Left lung (tissue), 10 donors: ENCODE results near the gene SLC4A3. TPM values are rescaled to one million over a fixed set of nuclear protein-coding genes. Genes with fewer than 3 reads are reported as not detected.
"Not testable (repeated sequence)": the region's sequence is repeated elsewhere in the genome, so short reads cannot be mapped to it uniquely, and the experiment has no call there.

Source experiments
- ATAC-seq: fragments of 200-7000 bp; cut with Tn5 transposase; one replicate; pipeline ENCODE4 v1.9.1; 2020; ENCODE audit warnings: moderate library complexity
- DNase-seq, 4 donors: peaks; one replicate each; pipeline ENCODE4 v3.0.0-alpha.2; 2013 to 2020
- H3K27ac ChIP-seq, 2 donors: fragments of 200-600 bp; sonication (generic) in 1 of 2; one replicate each; pipeline versions ENCODE4 v1.5.0 to v1.8.0; 2020 to 2021
- H3K27me3 ChIP-seq, 2 donors: fragments of 200-600 bp; sonication (generic) in 1 of 2; one replicate each; pipeline versions ENCODE4 v1.5.0 to v1.8.0; 2020 to 2021
- H3K36me3 ChIP-seq, 2 donors: fragments of 200-600 bp; sonication (generic) in 1 of 2; one replicate each; pipeline versions ENCODE4 v1.5.0 to v1.8.0; 2020 to 2021
- H3K4me1 ChIP-seq, 2 donors: fragments of 200-600 bp; one replicate each; pipeline ENCODE4 v1.8.0; 2021
- H3K4me3 ChIP-seq, 2 donors: fragments of 200-600 bp; sonication (generic) in 1 of 2; one replicate each; pipeline versions ENCODE4 v1.5.0 to v1.8.0; 2020 to 2021; ENCODE audit warnings: mild to moderate bottlenecking in 1 of 2
- H3K9me3 ChIP-seq, 2 donors: fragments of 200-600 bp; sonication (generic) in 1 of 2; one replicate each; pipeline versions ENCODE4 v1.5.0 to v1.8.0; 2020 to 2021
- intact Hi-C, 2 donors: fragments of 100-400 bp; cut with DNase I; formaldehyde crosslinking; loops; one replicate each; pipeline versions ENCODE4 v1.11.2 to v1.14.2; 2022
- polyA plus RNA-seq, 6 donors: library from polyadenylated mRNA; unstranded; fragments of 120-200 nt; gene quantifications; one replicate each; pipeline ENCODE4 v1.2.1, GENCODE V29; 2013; ENCODE audit not compliant: insufficient read length in 6 of 6
- total RNA-seq, 2 donors: library from RNA; stranded (reverse); fragmentation: NEBNext Ultra II Directional; extraction: Animal tissue kit (Norgen Biotek cat#: 25700); gene quantifications; one replicate each; pipeline ENCODE4 v1.2.1, GENCODE V29; 2021
- TF ChIP-seq, protein P1 (sequence below), 2 donors: fragments of 200-600 bp; sonication (generic) in 1 of 2; IDR thresholded peaks; one replicate each; pipeline versions ENCODE4 v1.5.0 to v1.8.0; 2021; ENCODE audit warnings: antibody characterized with exemption in 2 of 2
- donor health status: DM: no; HTN: yes; CAD: no.
- donor health status: DM: no; HTN: no; CAD: no.

The SLC4A3 gene
- total and polyA plus RNA-seq, 8 donors: 2.9 to 13.3 (median 9.8) TPM

DNA sequence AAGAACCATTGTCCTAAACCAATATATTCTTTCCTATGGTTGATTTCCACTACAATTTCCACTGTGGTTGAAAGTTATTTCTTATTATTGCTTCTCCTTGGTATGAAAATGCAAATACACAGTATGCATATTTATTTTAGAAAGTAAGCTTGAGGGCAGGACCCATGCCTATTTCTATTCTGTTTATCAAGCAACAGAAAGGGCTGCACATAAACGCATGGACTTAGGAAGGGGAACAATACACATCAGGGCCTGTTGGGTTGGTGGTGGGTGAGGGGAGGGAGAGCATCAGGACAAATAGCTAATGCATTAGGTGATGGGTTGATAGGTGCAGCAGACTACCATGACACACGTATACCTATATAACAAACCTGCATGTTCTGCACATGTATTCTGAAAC lies 20.7 kb downstream of the SLC4A3 start:
- peaks cover 0 to 34% of the 10 kb centered on the region in 2 donors for H3K27me3 ChIP-seq
- no peak for DNase-seq
- no peak overlapping the region for H3K27ac ChIP-seq
- no peak for ATAC-seq
- no peaks in the 10 kb centered on the region for H3K9me3 ChIP-seq
- no peaks in the 10 kb centered on the region for H3K36me3 ChIP-seq
- TF ChIP-seq, protein P1, sequence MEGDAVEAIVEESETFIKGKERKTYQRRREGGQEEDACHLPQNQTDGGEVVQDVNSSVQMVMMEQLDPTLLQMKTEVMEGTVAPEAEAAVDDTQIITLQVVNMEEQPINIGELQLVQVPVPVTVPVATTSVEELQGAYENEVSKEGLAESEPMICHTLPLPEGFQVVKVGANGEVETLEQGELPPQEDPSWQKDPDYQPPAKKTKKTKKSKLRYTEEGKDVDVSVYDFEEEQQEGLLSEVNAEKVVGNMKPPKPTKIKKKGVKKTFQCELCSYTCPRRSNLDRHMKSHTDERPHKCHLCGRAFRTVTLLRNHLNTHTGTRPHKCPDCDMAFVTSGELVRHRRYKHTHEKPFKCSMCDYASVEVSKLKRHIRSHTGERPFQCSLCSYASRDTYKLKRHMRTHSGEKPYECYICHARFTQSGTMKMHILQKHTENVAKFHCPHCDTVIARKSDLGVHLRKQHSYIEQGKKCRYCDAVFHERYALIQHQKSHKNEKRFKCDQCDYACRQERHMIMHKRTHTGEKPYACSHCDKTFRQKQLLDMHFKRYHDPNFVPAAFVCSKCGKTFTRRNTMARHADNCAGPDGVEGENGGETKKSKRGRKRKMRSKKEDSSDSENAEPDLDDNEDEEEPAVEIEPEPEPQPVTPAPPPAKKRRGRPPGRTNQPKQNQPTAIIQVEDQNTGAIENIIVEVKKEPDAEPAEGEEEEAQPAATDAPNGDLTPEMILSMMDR (IDR thresholded peaks at IDR 0.05): no peak
- no peak overlapping the region for H3K4me3 ChIP-seq
- H3K4me1 ChIP-seq: peaks cover 4 to 9% of the 10 kb centered on the region in 2 donors
- intact Hi-C loops: no loop called here

DNA sequence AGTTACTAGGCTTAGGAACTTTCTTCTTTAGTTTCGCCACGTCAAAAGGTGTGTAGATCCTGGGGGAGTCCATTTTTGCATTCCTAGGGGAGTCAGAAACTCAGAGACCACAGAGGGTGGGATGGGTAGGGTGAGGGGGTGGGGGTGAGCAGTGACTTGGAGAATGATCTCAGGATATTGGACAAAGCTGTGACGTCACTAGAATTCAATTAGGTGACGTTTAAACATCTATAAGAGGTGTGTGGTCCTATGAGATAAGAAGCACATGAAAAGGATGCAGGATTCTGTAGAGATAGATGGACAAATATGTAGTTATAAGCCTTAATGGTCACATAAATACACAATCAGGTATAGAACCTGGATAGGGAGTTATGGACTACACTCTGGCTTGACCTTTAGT lies 21.5 kb downstream of the SLC4A3 start:
- Histone ChIP-seq H3K4me1 (peaks cover 4 to 9% of the 10 kb centered on the region in 2 donors), H3K27me3 (peaks cover 0 to 37% of the 10 kb centered on the region in 2 donors), H3K4me3 (no peak overlapping the region), H3K9me3 (no peaks in the 10 kb centered on the region), H3K36me3 (no peaks in the 10 kb centered on the region), H3K27ac (no peak overlapping the region)
- no peak for DNase-seq
- intact Hi-C loops: no loop called here
- TF ChIP-seq, protein P1 (IDR thresholded peaks at IDR 0.05): no peak
- ATAC-seq: no peak

DNA sequence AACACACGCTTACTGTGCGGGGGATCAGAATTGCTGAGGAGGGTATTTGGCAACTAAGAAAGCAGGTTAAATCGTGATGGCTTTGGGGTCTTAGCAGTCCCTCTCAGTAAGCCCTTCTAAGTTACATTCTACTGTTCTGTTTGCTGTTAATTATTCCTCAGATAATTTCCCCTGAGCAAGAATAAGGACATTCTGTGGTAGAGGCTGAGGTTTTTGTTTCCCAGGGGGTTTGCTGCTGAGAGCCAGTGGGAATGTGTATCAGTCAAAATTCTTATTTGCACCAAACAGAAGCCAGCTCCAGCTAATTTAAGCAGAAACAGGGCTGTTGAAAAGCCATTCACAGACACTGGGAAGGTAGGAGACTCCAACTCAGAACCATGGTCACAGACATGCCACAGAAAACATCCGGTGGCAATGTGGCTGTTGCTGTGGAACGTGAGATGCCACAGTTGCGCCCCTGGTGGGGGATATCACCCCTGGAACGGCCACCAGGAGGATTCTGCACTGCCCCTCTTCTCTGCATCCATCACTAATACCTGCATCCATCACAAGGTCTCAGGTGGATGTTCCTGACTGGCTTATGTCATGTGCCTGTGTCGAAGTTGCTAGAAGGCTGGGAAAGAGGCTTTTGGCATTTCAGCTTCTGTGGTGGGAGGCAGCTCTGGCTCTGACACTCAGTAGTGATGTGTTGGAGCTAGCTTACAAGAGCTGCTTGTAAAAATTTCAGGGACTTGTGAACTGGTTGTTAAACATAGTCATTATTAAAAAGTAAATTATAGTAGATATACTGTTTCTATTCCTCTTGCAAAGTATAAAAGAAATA lies 23.2 kb downstream of the SLC4A3 start:
- intact Hi-C loops: no loop called here
- Histone ChIP-seq H3K9me3 (no peaks in the 10 kb centered on the region), H3K4me3 (no peak overlapping the region), H3K4me1 (peaks cover 0 to 4% of the 10 kb centered on the region in 2 donors), H3K27me3 (peaks cover 0 to 52% of the 10 kb centered on the region in 2 donors), H3K27ac (no peak overlapping the region), H3K36me3 (no peaks in the 10 kb centered on the region)
- ATAC-seq (no peak), DNase-seq (no peak)
- TF ChIP-seq, protein P1 (IDR thresholded peaks at IDR 0.05): no peak

DNA sequence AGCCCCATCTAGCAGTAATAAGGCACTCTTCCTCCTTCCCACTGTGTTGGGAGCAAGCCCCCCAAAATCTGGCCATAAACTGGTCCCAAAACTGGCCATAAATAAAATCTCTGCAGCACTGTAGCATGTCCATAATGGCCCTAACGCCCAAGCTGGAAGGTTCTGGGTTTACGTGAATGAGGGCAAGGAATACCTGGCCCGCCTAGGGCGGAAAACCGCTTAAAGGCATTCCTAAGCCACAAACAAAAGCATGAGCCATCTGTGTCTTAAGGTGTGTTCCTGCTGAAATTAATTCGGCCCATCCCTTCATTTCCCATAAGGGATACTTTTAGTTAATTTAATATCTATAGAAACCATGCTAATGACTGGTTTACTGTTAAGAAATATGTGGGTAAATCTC lies 24.2 kb downstream of the SLC4A3 start:
- peaks cover 0 to 52% of the 10 kb centered on the region in 2 donors for H3K27me3 ChIP-seq
- H3K9me3 ChIP-seq, H3K36me3 ChIP-seq, H3K27ac ChIP-seq, H3K4me3 ChIP-seq, ATAC-seq, DNase-seq, H3K4me1 ChIP-seq, intact Hi-C loops: not testable (repeated sequence)

DNA sequence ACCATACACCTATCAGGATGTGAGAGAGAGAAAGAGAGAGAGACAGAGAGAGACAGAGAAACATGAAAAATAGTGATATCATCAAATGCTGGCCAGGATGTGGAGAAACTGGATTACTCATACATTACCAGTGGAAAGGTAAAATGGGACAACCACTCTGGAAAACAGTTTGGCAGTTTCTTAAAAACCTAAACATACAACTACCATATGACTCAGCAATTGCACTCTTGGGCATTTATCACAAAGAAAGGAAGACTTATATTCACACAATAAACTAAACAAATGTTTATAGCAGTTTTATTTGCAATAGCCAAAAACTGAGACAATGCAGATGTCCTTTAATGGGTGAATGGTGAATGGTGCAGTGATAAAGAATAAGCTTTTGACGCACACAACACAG lies 29.1 kb downstream of the SLC4A3 start:
- ATAC-seq (no peak), DNase-seq (no peak)
- Histone ChIP-seq H3K27ac (no peak overlapping the region), H3K4me1 (no peaks in the 10 kb centered on the region), H3K27me3 (peaks cover 0 to 56% of the 10 kb centered on the region in 2 donors), H3K36me3 (no peaks in the 10 kb centered on the region), H3K9me3 (peaks cover 0 to 13% of the 10 kb centered on the region in 2 donors), H3K4me3 (no peak overlapping the region)
- intact Hi-C loops: no loop called here
- TF ChIP-seq, protein P1 (IDR thresholded peaks at IDR 0.05): no peak
